CD4-positive, alpha-beta memory T cell (primary cell): ENCODE measurements around the gene LRRC18. TPM values are rescaled to one million over a fixed set of nuclear protein-coding genes. Genes with fewer than 3 reads are reported as not detected.

Experiments used
- CTCF ChIA-PET: fragments of 350-600 bp; sonication (Branson Sonifier 250); formaldehyde crosslinking; loops from one replicate; lab custom pipeline; 2021; ENCODE audit warnings: inconsistent platforms; ENCODE audit not compliant: partially characterized antibody; lab: Charles Lee
- POLR2A ChIA-PET: fragments of 350-600 bp; sonication (Branson Sonifier 250); formaldehyde crosslinking; loops from one replicate; lab custom pipeline; 2021; ENCODE audit not compliant: partially characterized antibody; lab: Charles Lee
- DNase-seq, 5 donors: peaks; one replicate each; pipeline versions ENCODE4 v3.0.0 to v3.0.0-alpha.2; 2020 to 2022; ENCODE audit warnings: mixed read lengths in 1 of 5
- H3K27ac ChIP-seq: one replicate; pipeline ENCODE4 v1.7.0; 2013; ENCODE audit warnings: low read depth, low read length
- H3K27me3 ChIP-seq: 2 replicates; pipeline ENCODE4 v1.7.0; 2013; ENCODE audit warnings: mild to moderate bottlenecking, low read length, moderate library complexity; ENCODE audit not compliant: insufficient read depth
- H3K36me3 ChIP-seq: 2 replicates; pipeline ENCODE4 v1.7.0; 2013; ENCODE audit warnings: mild to moderate bottlenecking, low read length, moderate library complexity; ENCODE audit not compliant: insufficient read depth
- H3K4me1 ChIP-seq: 2 replicates; pipeline ENCODE4 v1.7.0; 2013; ENCODE audit warnings: mild to moderate bottlenecking, low read length, moderate library complexity; ENCODE audit not compliant: insufficient read depth
- H3K4me3 ChIP-seq, 2 donors: one replicate each; pipeline ENCODE4 v1.7.0; 2013; ENCODE audit warnings: low read length in 2 of 2, mild to moderate bottlenecking in 1 of 2
- H3K9me3 ChIP-seq, 2 donors: one replicate each; pipeline ENCODE4 v1.7.0; 2013; ENCODE audit warnings: low read length in 2 of 2, control low read depth in 1 of 2; ENCODE audit not compliant: control insufficient read depth in 1 of 2
- H3K27ac Mint-ChIP-seq, 7 donors: one replicate each; pipeline ENCODE4 v1.8.0; 2020 to 2021; ENCODE audit warnings: mixed read lengths in 7 of 7, mild to moderate bottlenecking in 6 of 7, inconsistent platforms in 3 of 7, moderate library complexity in 3 of 7
- H3K27me3 Mint-ChIP-seq, 2 donors: one replicate each; pipeline ENCODE4 v1.8.0; 2020 to 2021; ENCODE audit warnings: mixed read lengths in 2 of 2
- H3K36me3 Mint-ChIP-seq, 2 donors: one replicate each; pipeline ENCODE4 v1.8.0; 2020 to 2021; ENCODE audit warnings: mixed read lengths in 2 of 2, inconsistent platforms in 1 of 2, mild to moderate bottlenecking in 1 of 2
- H3K4me1 Mint-ChIP-seq, 4 donors: one replicate each; pipeline ENCODE4 v1.8.0; 2020 to 2021; ENCODE audit warnings: mixed read lengths in 4 of 4, mild to moderate bottlenecking in 1 of 4
- H3K4me3 Mint-ChIP-seq, 8 donors: one replicate each; pipeline ENCODE4 v1.8.0; 2020 to 2021; ENCODE audit warnings: mixed read lengths in 8 of 8, mild to moderate bottlenecking in 7 of 8, moderate library complexity in 6 of 8, inconsistent platforms in 3 of 8
- H3K9me3 Mint-ChIP-seq, 8 donors: one replicate each; pipeline ENCODE4 v1.8.0; 2020 to 2021; ENCODE audit warnings: mixed read lengths in 8 of 8, mild to moderate bottlenecking in 5 of 8, inconsistent platforms in 3 of 8, moderate library complexity in 1 of 8
- intact Hi-C: fragments of 100-400 bp; cut with micrococcal nuclease; formaldehyde crosslinking; loops from one replicate; pipeline ENCODE4 v1.15.1; 2023
- polyA plus RNA-seq, 2 donors: library from polyadenylated mRNA; unstranded; fragments of 300-500 nt; fragmentation: Illumina TruSeq; gene quantifications; one replicate each; pipeline ENCODE4 v1.2.3, GENCODE V29; 2021
- total RNA-seq, 2 experiments: library from RNA; stranded (reverse); gene quantifications; one replicate each; pipeline ENCODE4 v1.2.3, GENCODE V29; 2021

The LRRC18 gene
- total and polyA plus RNA-seq, 4 experiments from 2014 or later = not detected

DNA sequence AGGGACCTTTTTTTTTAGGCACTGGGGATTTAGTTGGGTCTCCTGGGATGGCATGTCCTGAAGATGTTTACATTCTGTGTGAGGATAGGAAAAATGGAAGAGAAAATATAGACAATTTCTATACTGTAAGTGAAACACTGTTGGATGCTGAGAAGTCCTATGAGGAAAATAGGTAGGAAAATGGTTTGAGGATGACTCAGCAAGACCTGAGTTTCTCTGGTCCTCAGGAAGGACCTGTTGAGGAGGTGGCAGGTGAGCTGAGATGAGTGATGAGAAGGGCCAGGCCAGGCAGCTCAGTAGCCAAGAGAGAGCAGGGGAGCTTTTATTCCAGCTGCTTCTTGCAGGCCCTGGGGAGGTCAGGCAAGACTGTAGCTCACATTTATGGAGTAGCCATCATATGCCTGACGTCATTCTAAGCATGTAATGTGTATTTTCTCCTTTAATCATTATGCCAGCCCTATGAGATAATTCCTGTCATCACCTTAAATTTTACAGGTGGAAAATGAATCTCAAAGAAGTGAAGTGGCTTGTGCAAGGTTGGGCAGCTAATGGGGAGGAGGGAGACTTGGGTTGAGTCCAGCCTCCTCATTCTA, 19.1 kb upstream of the LRRC18 start:
- ChIA-PET POLR2A (no interaction called here), CTCF (no interaction called here)
- H3K27me3 Mint-ChIP-seq = peaks cover 0 to 2% of the 10 kb centered on the region in 2 donors
- no peaks in the 10 kb centered on the region for H3K4me1 Mint-ChIP-seq
- no peaks in the 10 kb centered on the region for H3K9me3 ChIP-seq
- H3K27ac ChIP-seq = no peak overlapping the region
- no peak overlapping the region for H3K4me3 ChIP-seq
- no peak overlapping the region for H3K27ac Mint-ChIP-seq
- no peaks in the 10 kb centered on the region for H3K9me3 Mint-ChIP-seq
- no peaks in the 10 kb centered on the region for H3K27me3 ChIP-seq
- no peaks in the 10 kb centered on the region for H3K36me3 Mint-ChIP-seq
- H3K4me3 Mint-ChIP-seq = no peak overlapping the region
- DNase-seq = no peak
- intact Hi-C loops = no loop called here
- H3K4me1 ChIP-seq = no peaks in the 10 kb centered on the region
- H3K36me3 ChIP-seq = no peaks in the 10 kb centered on the region

DNA sequence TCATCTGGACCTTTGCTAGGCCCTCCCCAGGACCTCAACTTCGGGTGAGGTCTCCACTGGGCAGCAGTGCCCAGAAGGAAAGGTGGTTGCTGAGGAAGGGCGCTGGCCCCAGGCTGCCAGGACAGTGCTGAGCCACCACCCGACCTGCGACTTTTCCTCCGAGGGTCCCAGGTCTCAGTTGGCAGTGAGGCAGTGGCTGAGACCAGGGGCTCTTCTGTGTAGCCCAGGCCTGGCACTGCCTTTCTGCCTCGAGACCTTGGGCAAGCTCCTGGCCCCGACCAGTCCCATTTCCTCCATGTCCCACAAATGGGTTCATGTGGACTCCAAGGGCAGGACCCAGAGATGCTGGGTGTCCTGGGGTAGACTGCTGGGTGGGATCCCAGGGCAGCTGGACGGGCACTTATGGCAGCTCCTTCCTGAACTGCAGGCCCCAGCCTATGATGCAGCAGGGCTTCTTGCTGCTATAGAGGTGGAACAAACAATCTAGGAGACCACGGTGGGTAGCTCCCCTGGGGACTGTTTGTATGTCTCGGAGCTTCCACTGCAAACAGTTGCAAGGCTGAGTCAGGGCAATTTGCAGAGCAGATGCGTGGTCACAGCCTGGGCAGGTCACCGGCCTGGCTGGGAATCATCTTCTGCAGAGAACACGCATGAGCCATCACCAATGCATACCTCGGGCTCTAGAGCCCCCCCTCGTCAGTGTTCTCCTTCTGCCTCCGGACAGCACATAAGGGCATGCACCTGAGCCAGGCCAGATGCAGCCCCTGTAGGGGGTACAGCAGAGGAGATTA, 17.9 kb upstream of the LRRC18 start:
- no peaks in the 10 kb centered on the region for H3K9me3 Mint-ChIP-seq
- no peaks in the 10 kb centered on the region for H3K4me1 ChIP-seq
- H3K4me3 Mint-ChIP-seq = no peak overlapping the region
- H3K27me3 Mint-ChIP-seq = peaks cover 0 to 4% of the 10 kb centered on the region in 2 donors
- no peak overlapping the region for H3K4me3 ChIP-seq
- no peak overlapping the region for H3K27ac Mint-ChIP-seq
- no peaks in the 10 kb centered on the region for H3K36me3 ChIP-seq
- intact Hi-C loops = no loop called here
- no peaks in the 10 kb centered on the region for H3K4me1 Mint-ChIP-seq
- CTCF ChIA-PET = no interaction called here
- POLR2A ChIA-PET = no interaction called here
- H3K27ac ChIP-seq = no peak overlapping the region
- H3K27me3 ChIP-seq = no peaks in the 10 kb centered on the region
- no peak for DNase-seq
- H3K9me3 ChIP-seq = no peaks in the 10 kb centered on the region
- H3K36me3 Mint-ChIP-seq = no peaks in the 10 kb centered on the region

DNA sequence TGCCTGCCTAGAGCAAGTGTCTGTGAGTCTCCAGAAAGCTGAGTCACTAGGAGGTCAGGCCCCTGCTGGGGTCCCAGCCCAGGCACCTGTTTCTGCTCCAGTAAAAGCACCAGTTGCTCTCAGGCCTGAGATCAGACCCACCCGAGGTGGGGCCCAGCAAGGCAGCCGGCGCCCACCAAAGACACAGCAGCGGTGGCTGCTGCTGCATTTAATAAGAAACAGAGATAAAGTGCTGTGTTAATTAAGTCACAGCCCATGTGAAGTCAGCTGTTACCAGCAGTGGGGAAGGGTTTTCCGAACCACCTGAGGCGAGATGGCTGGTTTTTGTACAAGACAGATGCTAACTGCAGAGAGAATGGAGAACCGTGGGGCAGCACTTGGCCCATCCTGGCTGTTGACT, 12.1 kb upstream of the LRRC18 start:
- Mint-ChIP-seq H3K9me3 (no peaks in the 10 kb centered on the region), H3K27ac (no peak overlapping the region), H3K4me1 (no peaks in the 10 kb centered on the region), H3K36me3 (no peaks in the 10 kb centered on the region), H3K27me3 (peaks cover 1 to 6% of the 10 kb centered on the region in 2 donors), H3K4me3 (no peak overlapping the region)
- no peaks in the 10 kb centered on the region for H3K9me3 ChIP-seq
- H3K36me3 ChIP-seq = no peaks in the 10 kb centered on the region
- no peak overlapping the region for H3K27ac ChIP-seq
- H3K27me3 ChIP-seq = no peaks in the 10 kb centered on the region
- ChIA-PET CTCF (no interaction called here), POLR2A (no interaction called here)
- DNase-seq = no peak
- intact Hi-C loops = no loop called here
- H3K4me3 ChIP-seq = no peak overlapping the region
- no peaks in the 10 kb centered on the region for H3K4me1 ChIP-seq

DNA sequence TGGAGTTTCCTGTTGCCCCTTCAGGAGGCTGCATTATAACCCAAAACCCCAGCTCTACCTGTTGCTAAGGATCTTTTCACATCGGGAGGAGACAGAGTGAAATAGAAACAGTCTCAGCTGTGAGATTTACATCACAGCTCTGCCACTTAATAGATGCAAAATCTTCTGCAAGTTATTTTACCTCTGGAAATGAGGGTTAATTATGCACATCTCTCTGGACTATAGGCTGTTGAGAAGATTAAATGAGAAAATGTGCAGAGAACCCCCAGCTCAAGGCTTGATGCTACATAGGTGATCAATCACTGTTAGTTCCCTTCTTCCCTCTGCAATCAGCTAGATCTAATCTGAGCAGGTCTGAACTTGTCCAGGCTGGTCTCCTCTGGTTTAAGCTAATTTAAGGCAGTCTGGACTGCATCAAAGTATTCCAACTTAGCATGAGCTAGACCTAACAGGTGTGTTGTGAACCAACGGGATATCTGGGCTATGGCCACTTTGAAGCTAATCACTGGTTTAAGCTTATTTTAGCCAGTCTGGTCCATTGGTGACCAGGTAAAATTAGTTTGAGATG, 8.9 kb upstream of the LRRC18 start:
- H3K27ac Mint-ChIP-seq = no peak overlapping the region
- H3K36me3 Mint-ChIP-seq = no peaks in the 10 kb centered on the region
- H3K27me3 Mint-ChIP-seq = peaks cover 1 to 5% of the 10 kb centered on the region in 2 donors
- H3K27ac ChIP-seq = no peak overlapping the region
- DNase-seq = no peak
- H3K27me3 ChIP-seq = no peaks in the 10 kb centered on the region
- intact Hi-C loops = no loop called here
- H3K36me3 ChIP-seq = no peaks in the 10 kb centered on the region
- no peaks in the 10 kb centered on the region for H3K4me1 ChIP-seq
- POLR2A ChIA-PET = no interaction called here
- H3K4me1 Mint-ChIP-seq = no peaks in the 10 kb centered on the region
- no peak overlapping the region for H3K4me3 ChIP-seq
- CTCF ChIA-PET = no interaction called here
- no peak overlapping the region for H3K4me3 Mint-ChIP-seq
- no peaks in the 10 kb centered on the region for H3K9me3 ChIP-seq
- H3K9me3 Mint-ChIP-seq = no peaks in the 10 kb centered on the region

DNA sequence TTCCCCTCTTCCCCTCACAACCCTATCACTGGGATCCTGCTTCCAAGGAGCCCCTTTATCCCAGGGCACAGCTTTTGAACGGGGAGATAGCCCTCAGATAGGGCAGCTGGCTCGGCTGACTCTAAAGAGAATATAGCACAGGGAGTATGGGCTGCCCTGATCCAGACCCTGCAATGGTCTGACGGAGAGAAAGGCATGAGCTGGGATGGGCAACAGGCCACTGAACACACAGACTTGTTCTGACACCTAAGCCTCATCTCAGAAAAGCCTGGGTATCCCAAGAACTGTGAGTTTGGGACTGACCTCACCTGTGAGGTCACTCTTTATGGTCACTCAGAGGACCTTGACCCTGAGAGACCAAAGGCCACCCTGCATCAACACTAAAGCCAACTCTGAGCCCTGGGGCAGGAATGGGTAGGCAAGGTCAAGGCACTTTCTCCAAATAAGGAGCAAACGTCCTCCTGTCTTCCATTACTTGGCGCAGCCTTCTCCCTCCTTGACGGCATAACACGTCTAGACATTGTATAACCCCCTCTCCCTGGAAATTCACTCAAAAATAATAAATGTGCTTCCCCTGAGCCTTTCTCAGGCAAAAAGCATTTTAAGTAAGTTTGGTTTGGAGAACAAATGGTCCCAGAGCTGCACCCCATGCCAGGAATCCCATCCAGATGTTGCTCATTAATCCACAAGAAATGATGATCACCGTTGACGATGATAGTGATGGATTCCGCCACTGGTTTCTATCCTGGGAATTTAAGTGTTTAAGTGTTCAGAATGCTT, 8.2 kb upstream of the LRRC18 start:
- Mint-ChIP-seq H3K4me1 (no peaks in the 10 kb centered on the region), H3K4me3 (no peak overlapping the region), H3K27ac (no peak overlapping the region), H3K27me3 (peaks cover 1 to 5% of the 10 kb centered on the region in 2 donors), H3K9me3 (peaks cover 0 to 2% (median 0%) of the 10 kb centered on the region in 8 donors), H3K36me3 (no peaks in the 10 kb centered on the region)
- Histone ChIP-seq H3K4me1 (no peaks in the 10 kb centered on the region), H3K9me3 (no peaks in the 10 kb centered on the region), H3K36me3 (no peaks in the 10 kb centered on the region), H3K27ac (no peak overlapping the region), H3K27me3 (no peaks in the 10 kb centered on the region), H3K4me3 (no peak overlapping the region)
- intact Hi-C loops = no loop called here
- CTCF ChIA-PET = no interaction called here
- no peak for DNase-seq
- POLR2A ChIA-PET = no interaction called here

DNA sequence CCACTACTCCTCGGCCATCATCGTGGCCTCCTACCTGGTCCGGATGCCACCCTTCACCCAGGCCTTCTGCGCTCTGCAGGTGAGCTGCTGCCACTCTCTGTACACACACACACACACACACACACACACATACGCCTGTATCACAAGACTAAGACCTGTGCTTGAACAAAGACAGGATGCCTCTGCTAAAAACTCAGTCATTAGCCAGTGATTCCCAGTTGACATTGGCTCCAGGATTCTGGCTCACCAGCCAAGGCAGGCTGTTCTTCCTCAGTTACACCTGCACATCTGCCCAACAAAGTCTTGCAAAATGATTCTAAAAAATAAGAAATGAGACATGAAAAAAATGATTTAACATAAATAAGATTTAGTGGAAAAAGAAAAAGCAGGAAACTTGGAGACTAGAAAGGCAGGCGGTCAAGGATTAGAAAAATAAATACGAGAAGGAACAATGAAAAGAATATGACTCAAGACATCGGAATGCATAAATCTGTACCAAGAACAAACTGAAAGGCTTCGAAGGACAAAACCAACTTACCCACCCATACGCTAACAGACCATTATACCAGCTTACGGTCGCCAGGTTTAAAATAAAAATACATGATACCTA, 7.4 kb upstream of the LRRC18 start:
- DNase-seq = no peak
- H3K4me1 ChIP-seq = no peaks in the 10 kb centered on the region
- Mint-ChIP-seq H3K9me3 (peaks cover 0 to 2% (median 0%) of the 10 kb centered on the region in 8 donors), H3K27me3 (peaks cover 1 to 5% of the 10 kb centered on the region in 2 donors), H3K4me3 (no peak overlapping the region), H3K36me3 (no peaks in the 10 kb centered on the region), H3K4me1 (no peaks in the 10 kb centered on the region), H3K27ac (no peak overlapping the region)
- ChIA-PET POLR2A (no interaction called here), CTCF (no interaction called here)
- no peaks in the 10 kb centered on the region for H3K27me3 ChIP-seq
- no peak overlapping the region for H3K27ac ChIP-seq
- no peaks in the 10 kb centered on the region for H3K9me3 ChIP-seq
- no peak overlapping the region for H3K4me3 ChIP-seq
- intact Hi-C loops = no loop called here
- H3K36me3 ChIP-seq = no peaks in the 10 kb centered on the region

DNA sequence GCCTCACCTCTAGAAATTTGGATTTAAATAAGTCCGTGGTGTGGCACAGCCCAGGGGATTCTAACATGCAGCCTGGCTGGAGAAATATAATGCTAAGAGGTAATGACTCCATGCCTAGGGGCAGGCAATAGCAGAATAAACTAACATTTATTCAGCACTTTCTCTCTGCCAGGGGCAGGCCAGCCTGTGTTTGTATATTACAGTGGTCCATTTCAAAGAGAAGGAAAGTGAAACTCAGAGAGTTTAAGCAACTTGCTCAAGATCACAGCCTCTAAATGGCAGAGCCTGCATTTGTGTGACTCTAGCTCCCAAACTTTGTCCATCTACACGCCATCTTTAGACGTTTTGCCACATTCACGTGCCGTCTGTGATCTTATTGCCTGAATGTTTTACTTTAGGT, 6.7 kb upstream of the LRRC18 start:
- Mint-ChIP-seq H3K27ac (no peak overlapping the region), H3K4me1 (no peaks in the 10 kb centered on the region)
- H3K36me3 ChIP-seq = no peaks in the 10 kb centered on the region

More for the DNA sequence above, 6.7 kb upstream of the LRRC18 start:
- peaks cover 1 to 4% of the 10 kb centered on the region in 2 donors for H3K27me3 Mint-ChIP-seq
- H3K4me3 Mint-ChIP-seq = no peak overlapping the region
- no peak for DNase-seq
- Histone ChIP-seq H3K4me1 (no peaks in the 10 kb centered on the region), H3K4me3 (no peak overlapping the region), H3K27me3 (no peaks in the 10 kb centered on the region), H3K27ac (no peak overlapping the region), H3K9me3 (no peaks in the 10 kb centered on the region)
- H3K36me3 Mint-ChIP-seq = no peaks in the 10 kb centered on the region
- CTCF ChIA-PET = no interaction called here
- intact Hi-C loops = no loop called here
- POLR2A ChIA-PET = no interaction called here
- peaks cover 0 to 2% (median 0%) of the 10 kb centered on the region in 8 donors for H3K9me3 Mint-ChIP-seq
